Glomerular visceral epithelial cell (primary cell): Measurements from ENCODE around the gene FBLN5.

Source experiments
- DNase-seq: peaks from one replicate; pipeline ENCODE4 v3.0.0-alpha.2; 2016; ENCODE audit errors: extremely low spot score

FBLN5 gene, protein sequence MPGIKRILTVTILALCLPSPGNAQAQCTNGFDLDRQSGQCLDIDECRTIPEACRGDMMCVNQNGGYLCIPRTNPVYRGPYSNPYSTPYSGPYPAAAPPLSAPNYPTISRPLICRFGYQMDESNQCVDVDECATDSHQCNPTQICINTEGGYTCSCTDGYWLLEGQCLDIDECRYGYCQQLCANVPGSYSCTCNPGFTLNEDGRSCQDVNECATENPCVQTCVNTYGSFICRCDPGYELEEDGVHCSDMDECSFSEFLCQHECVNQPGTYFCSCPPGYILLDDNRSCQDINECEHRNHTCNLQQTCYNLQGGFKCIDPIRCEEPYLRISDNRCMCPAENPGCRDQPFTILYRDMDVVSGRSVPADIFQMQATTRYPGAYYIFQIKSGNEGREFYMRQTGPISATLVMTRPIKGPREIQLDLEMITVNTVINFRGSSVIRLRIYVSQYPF

DNA sequence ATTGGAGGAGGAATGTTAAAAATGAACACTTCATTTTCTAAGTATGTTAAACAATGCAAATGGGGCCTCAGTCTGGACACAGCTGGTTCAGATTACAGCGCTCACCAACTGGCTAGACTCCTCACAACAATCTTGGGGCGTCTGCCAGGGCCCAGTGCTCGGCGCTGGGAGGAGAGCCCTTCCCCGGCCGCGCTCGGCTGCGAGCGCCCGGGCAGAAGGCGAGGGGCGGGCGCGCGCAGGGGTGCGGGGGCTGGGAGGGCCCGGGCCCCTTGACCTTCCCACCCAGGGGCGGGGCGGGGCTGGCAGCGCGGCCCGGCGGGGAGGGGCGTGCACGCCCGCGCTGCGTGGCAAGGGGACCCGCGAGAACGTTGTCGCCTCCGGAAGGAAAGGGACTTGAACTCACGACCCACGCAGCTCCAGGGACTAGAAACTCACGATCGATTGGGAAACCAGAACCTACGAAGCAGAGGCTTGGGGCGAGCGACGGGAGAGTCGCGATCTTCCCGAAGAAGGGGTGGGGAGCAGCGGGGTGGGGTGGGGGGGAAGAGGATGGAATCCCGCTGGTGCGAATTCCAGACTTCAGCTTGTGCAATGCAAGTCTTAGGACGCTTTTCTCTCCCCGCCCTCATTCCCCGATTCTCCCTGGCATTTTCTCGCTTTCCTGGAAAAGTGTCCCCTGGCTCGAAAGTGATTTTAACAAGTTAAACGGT lies at the start of gene FBLN5:
FBLN5 (minus strand) TSS at position 220 of the 710 bp plus-strand sequence. CDS start 465 bp downstream, outside the sequence.
- DNase-seq: no peak

GRCh38 chr14:91996948-91997371 lies 49.5 kb upstream of the FBLN5 start:
- peak; percentile 84 for DNase-seq

GRCh38 chr14:91987192-91987591 lies 39.7 kb upstream of the FBLN5 start:
- no peak for DNase-seq

- DNase-seq: no peak
These were observed 38.2 kb upstream of the FBLN5 start for GRCh38 chr14:91985521-91986255.

DNA sequence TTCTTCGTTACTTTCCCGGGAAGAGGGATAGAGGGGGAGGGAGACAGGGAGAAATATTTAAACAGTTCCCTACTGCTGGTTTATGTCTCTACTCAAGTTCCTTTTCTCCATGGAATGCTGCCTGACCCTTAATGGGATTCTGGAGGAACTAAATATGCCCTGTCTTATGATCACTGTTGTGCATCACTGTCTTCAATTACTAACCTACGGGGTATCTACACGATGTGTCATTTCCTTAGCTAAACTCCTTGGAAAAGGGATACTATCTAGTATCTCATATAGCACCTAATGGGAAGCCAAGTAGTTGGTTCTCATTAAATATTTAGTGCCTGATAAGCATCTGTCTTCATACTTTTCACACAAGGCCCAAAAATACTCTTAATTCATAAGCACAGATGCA lies 37.5 kb upstream of the FBLN5 start:
- DNase-seq: peak; percentile 30

DNA sequence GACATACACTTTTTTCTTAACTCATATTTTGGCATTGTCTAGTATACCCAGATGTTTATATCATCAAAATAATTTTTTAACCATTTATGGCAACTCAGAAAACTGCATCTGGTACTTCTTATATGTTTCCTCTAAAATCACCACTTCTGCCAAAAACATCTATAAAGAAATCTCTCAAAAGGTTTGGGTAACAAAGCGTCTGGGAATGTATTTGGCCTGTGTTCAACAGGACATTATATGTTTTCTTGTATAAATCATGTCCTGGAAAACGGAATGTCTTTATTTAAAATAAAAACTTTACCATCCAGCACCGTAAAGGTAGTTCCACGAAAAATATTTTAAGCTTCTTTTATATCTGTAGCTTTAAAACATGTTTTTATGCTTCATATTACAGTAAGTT lies 36.1 kb upstream of the FBLN5 start:
- no peak for DNase-seq

- peak; percentile 70 for DNase-seq
These were observed 32.7 kb upstream of the FBLN5 start for GRCh38 chr14:91980157-91980556.

- DNase-seq: no peak
These were observed 30.4 kb upstream of the FBLN5 start for GRCh38 chr14:91977884-91978283.

- DNase-seq: no peak
These were observed 28.3 kb upstream of the FBLN5 start for GRCh38 chr14:91975763-91976162.

- no peak for DNase-seq
These were observed 23.8 kb upstream of the FBLN5 start for GRCh38 chr14:91971188-91971778.

GRCh38 chr14:91968280-91968679 lies 20.8 kb upstream of the FBLN5 start:
- no peak for DNase-seq

DNA sequence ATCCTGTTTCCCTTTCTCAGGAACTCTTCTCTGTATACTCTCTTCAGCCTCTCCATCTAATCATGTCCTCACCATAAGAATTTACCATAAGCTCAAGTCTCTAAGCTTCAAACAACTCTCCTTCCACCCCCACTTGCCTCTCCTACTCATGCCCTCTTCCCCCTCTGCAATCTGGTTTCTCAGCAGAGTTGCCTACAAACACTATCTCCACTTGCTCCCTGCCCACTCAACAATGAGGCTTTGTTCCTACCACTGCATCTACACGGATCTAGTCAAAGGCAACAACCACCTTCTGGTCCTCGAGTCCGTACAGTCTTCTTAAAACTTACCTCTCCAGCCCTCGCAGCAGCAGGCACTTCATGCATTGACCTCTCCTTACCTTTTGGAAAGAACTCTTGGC lies 17.2 kb upstream of the FBLN5 start:
- DNase-seq: no peak

DNA sequence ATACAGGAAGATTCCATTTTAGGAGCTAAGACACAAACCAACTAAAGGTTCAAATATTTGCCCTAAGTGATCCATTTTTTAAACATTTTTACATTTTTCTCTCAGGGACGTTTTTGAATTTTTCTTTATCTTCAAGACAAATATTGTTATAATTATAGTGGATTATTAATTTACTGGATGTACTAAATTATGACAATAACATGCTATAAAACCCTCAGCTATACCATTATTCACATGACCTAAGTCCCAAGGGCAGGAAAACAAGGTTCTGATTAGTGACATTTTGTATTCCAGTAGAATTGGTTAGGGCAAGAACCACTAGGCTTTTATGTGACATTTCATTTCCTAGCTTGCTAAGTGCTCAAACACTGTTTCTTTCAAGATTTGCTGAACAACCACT lies 16.5 kb upstream of the FBLN5 start:
- no peak for DNase-seq

DNA sequence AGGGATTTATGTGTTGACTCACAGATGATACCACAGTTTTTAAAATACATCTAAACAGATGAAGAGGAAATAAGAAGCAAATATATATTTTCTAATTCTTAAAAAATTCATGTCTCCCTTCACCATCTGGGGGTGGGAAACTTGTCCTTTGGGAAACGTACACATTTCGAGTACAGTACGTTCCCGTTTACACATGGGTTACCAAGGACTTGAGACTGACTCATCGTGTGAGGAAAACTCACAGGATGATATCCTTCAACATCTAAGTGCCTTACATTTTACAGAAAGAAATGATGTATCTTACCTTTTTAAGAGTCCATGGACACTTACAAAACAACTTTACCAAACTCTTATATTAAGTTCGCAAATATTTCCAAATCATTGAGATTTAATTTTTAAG lies 16.0 kb upstream of the FBLN5 start:
- DNase-seq: no peak

DNA sequence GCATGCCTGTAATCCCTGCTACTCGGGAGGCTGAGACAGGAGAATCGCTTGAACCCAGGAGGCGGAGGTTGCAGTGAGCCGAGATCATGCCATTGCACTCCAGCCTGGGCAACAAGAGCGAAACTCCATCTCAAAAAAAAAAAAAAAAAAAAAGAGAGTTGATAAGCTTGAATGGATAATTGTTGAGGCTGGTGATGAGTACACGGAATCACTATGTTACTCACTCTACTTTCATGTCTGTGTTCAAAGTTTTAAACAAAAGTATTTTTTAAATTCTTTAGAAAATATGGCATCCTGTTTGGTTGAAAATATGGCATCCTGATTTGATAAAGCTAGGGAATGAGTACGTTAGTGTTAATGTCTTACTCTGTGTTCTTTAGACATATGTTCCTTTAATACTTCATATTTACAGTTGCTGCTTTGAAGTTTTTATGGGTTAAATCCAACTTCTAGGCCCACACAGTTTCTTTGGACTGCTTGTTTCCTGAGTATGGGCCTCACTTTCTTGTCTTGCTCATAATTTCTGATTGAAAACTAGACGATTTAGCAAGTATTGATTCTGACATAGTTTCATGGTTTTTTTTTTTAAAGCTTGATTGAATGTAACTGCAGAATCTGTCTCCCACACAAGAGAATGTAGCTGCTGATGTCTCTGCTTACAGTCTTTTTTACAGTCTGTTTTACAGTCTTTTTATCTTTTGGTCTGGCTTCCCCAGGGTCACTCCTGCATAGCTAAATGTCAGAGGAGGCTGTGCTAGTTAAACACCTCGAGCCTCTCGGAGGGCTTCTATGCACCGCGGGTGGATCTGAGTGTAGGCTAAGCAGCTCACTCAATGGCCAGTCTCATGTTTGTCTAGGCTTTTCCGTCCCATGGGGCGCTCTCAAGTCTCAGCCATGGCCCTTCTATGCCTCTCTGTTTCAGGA lies 14.1 kb upstream of the FBLN5 start:
- no peak for DNase-seq

GRCh38 chr14:91957876-91958313 lies 10.4 kb upstream of the FBLN5 start:
- DNase-seq: no peak

- no peak for DNase-seq
These were observed 9.1 kb upstream of the FBLN5 start for GRCh38 chr14:91956616-91957015.

- no peak for DNase-seq
These were observed 7.7 kb upstream of the FBLN5 start for GRCh38 chr14:91955168-91955567.

DNA sequence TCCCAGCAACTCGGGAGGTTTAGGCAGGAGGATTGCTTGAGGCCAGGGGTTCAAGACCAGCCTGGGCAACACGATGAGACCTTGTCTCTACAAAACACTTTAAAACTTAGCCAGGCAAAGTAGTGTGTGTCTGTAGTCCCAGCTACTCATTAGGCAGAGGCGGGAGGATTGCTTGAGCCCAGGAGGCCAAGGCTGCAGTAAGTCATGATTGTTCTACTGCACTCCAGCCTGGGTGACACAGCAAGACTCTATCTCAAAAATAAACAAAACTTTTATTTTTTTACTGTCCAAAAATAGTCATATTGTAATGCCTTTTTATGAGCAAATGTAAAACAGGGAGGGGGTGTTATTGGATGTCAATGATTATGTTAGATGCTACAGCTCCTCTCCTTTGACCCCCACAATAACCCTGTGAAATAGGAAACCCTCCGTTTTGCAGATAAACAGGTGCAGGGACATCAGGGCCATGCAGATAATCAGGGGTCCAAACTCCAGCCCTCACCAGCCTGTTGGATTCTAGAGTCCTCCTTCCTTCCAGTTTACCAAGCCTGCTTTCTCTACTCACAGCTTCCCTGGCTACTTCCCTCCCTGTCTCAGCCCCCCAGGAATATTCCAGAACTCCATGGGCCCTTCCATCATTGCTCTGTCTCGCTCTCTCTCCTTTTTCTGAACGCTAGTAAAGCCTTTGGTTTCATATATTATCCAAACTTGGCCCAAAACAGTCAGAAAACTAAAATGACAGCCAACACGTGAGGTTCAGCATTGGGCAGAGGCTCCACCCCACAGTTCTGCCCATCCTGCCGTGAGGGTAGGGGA lies 5.9 kb upstream of the FBLN5 start:
- DNase-seq: no peak
